ENCODE measurements around the gene CD93. TPM values are rescaled to one million over a fixed set of nuclear protein-coding genes. Genes with fewer than 3 reads are reported as not detected.

Gene CD93
- total RNA-seq, 2 donors from 2014 or later: 2.1 to 6.4 TPM

GRCh38 chr20:23101696-23102406 is 15.7 kb upstream of the CD93 start:
- H3K27me3 Mint-ChIP-seq: peaks cover 26% of the 10 kb centered on the region
- no peaks in the 10 kb centered on the region for H3K9me3 ChIP-seq (ENCODE audit: control insufficient read depth, low read length, poor library complexity, severe bottlenecking)
- no peak for ATAC-seq
- H3K36me3 Mint-ChIP-seq (ENCODE audit: low read depth): peaks cover 3% of the 10 kb centered on the region
- no peak overlapping the region for H3K27ac Mint-ChIP-seq
- no peak for DNase-seq
- no peak overlapping the region for H3K4me3 Mint-ChIP-seq
- H3K4me1 Mint-ChIP-seq: peaks cover 5% of the 10 kb centered on the region

GRCh38 chr20:23100720-23101107 is 14.6 kb upstream of the CD93 start:
- no peaks in the 10 kb centered on the region for H3K9me3 ChIP-seq (ENCODE audit: control insufficient read depth, low read length, poor library complexity, severe bottlenecking)
- Mint-ChIP-seq H3K36me3 (ENCODE audit: low read depth) (peaks cover 3% of the 10 kb centered on the region), H3K27me3 (peaks cover 33% of the 10 kb centered on the region), H3K4me3 (no peak overlapping the region), H3K4me1 (peaks cover 5% of the 10 kb centered on the region), H3K27ac (no peak overlapping the region)
- no peak for ATAC-seq
- no peak for DNase-seq

GRCh38 chr20:23099791-23100719 is 13.9 kb upstream of the CD93 start:
- H3K9me3 ChIP-seq (ENCODE audit: control insufficient read depth, low read length, poor library complexity, severe bottlenecking): no peaks in the 10 kb centered on the region
- DNase-seq (no peak), ATAC-seq (no peak)
- H3K4me1 Mint-ChIP-seq: peaks cover 7% of the 10 kb centered on the region
- peaks cover 40% of the 10 kb centered on the region for H3K27me3 Mint-ChIP-seq
- H3K36me3 Mint-ChIP-seq (ENCODE audit: low read depth): peaks cover 3% of the 10 kb centered on the region
- H3K4me3 Mint-ChIP-seq: no peak overlapping the region
- H3K27ac Mint-ChIP-seq: no peak overlapping the region

GRCh38 chr20:23097636-23098580 is 11.8 kb upstream of the CD93 start:
- Mint-ChIP-seq H3K36me3 (ENCODE audit: low read depth) (peaks cover 3% of the 10 kb centered on the region), H3K4me3 (no peak overlapping the region), H3K27ac (no peak overlapping the region), H3K4me1 (peaks cover 5% of the 10 kb centered on the region), H3K27me3 (peaks cover 47% of the 10 kb centered on the region)
- DNase-seq: no peak
- no peaks in the 10 kb centered on the region for H3K9me3 ChIP-seq (ENCODE audit: control insufficient read depth, low read length, poor library complexity, severe bottlenecking)
- ATAC-seq: no peak

- no peaks in the 10 kb centered on the region for H3K9me3 ChIP-seq (ENCODE audit: control insufficient read depth, low read length, poor library complexity, severe bottlenecking)
- peaks cover 5% of the 10 kb centered on the region for H3K4me1 Mint-ChIP-seq
- no peak overlapping the region for H3K27ac Mint-ChIP-seq
- DNase-seq (no peak), ATAC-seq (no peak)
- H3K27me3 Mint-ChIP-seq: peaks cover 47% of the 10 kb centered on the region
- no peak overlapping the region for H3K4me3 Mint-ChIP-seq
- H3K36me3 Mint-ChIP-seq (ENCODE audit: low read depth): peaks cover 3% of the 10 kb centered on the region
Measured at GRCh38 chr20:23096986-23097520, 10.9 kb upstream of the CD93 start.

- DNase-seq (no peak), ATAC-seq (no peak)
- Mint-ChIP-seq H3K4me3 (no peak overlapping the region), H3K4me1 (peaks cover 5% of the 10 kb centered on the region), H3K27me3 (peaks cover 51% of the 10 kb centered on the region), H3K36me3 (ENCODE audit: low read depth) (peaks cover 3% of the 10 kb centered on the region), H3K27ac (no peak overlapping the region)
- H3K9me3 ChIP-seq (ENCODE audit: control insufficient read depth, low read length, poor library complexity, severe bottlenecking): no peaks in the 10 kb centered on the region
Measured at GRCh38 chr20:23096097-23096496, 10.0 kb upstream of the CD93 start.

- Mint-ChIP-seq H3K36me3 (ENCODE audit: low read depth) (peaks cover 3% of the 10 kb centered on the region), H3K27me3 (peaks cover 48% of the 10 kb centered on the region), H3K4me3 (no peak overlapping the region), H3K4me1 (peaks cover 5% of the 10 kb centered on the region), H3K27ac (no peak overlapping the region)
- H3K9me3 ChIP-seq (ENCODE audit: control insufficient read depth, low read length, poor library complexity, severe bottlenecking): no peaks in the 10 kb centered on the region
- no peak for ATAC-seq
- no peak for DNase-seq
Measured at GRCh38 chr20:23095499-23095898, 9.4 kb upstream of the CD93 start.

GRCh38 chr20:23094927-23095326 is 8.8 kb upstream of the CD93 start:
- Mint-ChIP-seq H3K27me3 (peaks cover 44% of the 10 kb centered on the region), H3K36me3 (ENCODE audit: low read depth) (peaks cover 3% of the 10 kb centered on the region), H3K27ac (no peak overlapping the region), H3K4me3 (no peak overlapping the region), H3K4me1 (peaks cover 5% of the 10 kb centered on the region)
- H3K9me3 ChIP-seq (ENCODE audit: control insufficient read depth, low read length, poor library complexity, severe bottlenecking): no peaks in the 10 kb centered on the region
- no peak for DNase-seq
- no peak for ATAC-seq

- Mint-ChIP-seq H3K27me3 (peaks cover 39% of the 10 kb centered on the region), H3K36me3 (ENCODE audit: low read depth) (peaks cover 3% of the 10 kb centered on the region), H3K4me3 (no peak overlapping the region), H3K4me1 (peaks cover 5% of the 10 kb centered on the region), H3K27ac (no peak overlapping the region)
- H3K9me3 ChIP-seq (ENCODE audit: control insufficient read depth, low read length, poor library complexity, severe bottlenecking): no peaks in the 10 kb centered on the region
- no peak for DNase-seq
- ATAC-seq: no peak
Measured at GRCh38 chr20:23094213-23094896, 8.2 kb upstream of the CD93 start.

GRCh38 chr20:23093613-23094012 is 7.5 kb upstream of the CD93 start:
- ATAC-seq: no peak
- Mint-ChIP-seq H3K27ac (no peak overlapping the region), H3K27me3 (peaks cover 37% of the 10 kb centered on the region), H3K4me3 (no peak overlapping the region), H3K36me3 (ENCODE audit: low read depth) (peaks cover 3% of the 10 kb centered on the region), H3K4me1 (peaks cover 6% of the 10 kb centered on the region)
- H3K9me3 ChIP-seq (ENCODE audit: control insufficient read depth, low read length, poor library complexity, severe bottlenecking): no peaks in the 10 kb centered on the region
- DNase-seq: no peak

- Mint-ChIP-seq H3K36me3 (ENCODE audit: low read depth) (peaks cover under 1% of the 10 kb centered on the region), H3K27me3 (peaks cover 33% of the 10 kb centered on the region), H3K27ac (no peak overlapping the region), H3K4me3 (no peak overlapping the region), H3K4me1 (peaks cover 9% of the 10 kb centered on the region)
- H3K9me3 ChIP-seq (ENCODE audit: control insufficient read depth, low read length, poor library complexity, severe bottlenecking): no peaks in the 10 kb centered on the region
- DNase-seq: no peak
- ATAC-seq: no peak
Measured at GRCh38 chr20:23092861-23093495, 6.9 kb upstream of the CD93 start.

GRCh38 chr20:23092384-23092756 is 6.2 kb upstream of the CD93 start:
- Mint-ChIP-seq H3K4me1 (peaks cover 7% of the 10 kb centered on the region), H3K27me3 (peaks cover 31% of the 10 kb centered on the region), H3K36me3 (ENCODE audit: low read depth) (no peaks in the 10 kb centered on the region), H3K4me3 (no peak overlapping the region), H3K27ac (no peak overlapping the region)
- DNase-seq (no peak), ATAC-seq (no peak)
- no peaks in the 10 kb centered on the region for H3K9me3 ChIP-seq (ENCODE audit: control insufficient read depth, low read length, poor library complexity, severe bottlenecking)
